ENCODE results near the gene STS. TPM values are rescaled to one million over a fixed set of nuclear protein-coding genes. Genes with fewer than 3 reads are reported as not detected.
A peak's percentile ranks its signal among the peaks of the same experiment; 100 is the strongest.

Gene STS
- polyA plus RNA-seq (2013, experiment 1 of 2) = 0.43 TPM
- polyA plus RNA-seq (2013, experiment 2 of 2) = 0.46 TPM

GRCh38 chrX:7147413-7147977 is at the start of gene STS:
TSS of gene STS (plus strand) at chrX:7147712. CDS start at chrX:7253200, 105,488 bp downstream.
- Histone ChIP-seq H3K9me3 (replicated peaks in 1 of 2; ENCODE audit: control insufficient read depth in 2 of 2, insufficient read depth in 1 of 2, low read depth in 1 of 2, low read length in 2 of 2) (no peaks in the 10 kb centered on the region), H2BK5ac (ENCODE audit: low read length) (no peak within 1 kb of the TSS), H3K36me3 (replicated peaks in 1 of 2; ENCODE audit: control insufficient read depth in 2 of 2, insufficient read depth in 2 of 2, low read length in 2 of 2) (no peaks in the 10 kb centered on the region), H2BK12ac (ENCODE audit: low read length) (no peak within 1 kb of the TSS), H2AK5ac (ENCODE audit: low read depth, low read length) (no peak within 1 kb of the TSS), H4K91ac (ENCODE audit: low read depth, low read length, poor library complexity) (no peak within 1 kb of the TSS), H3K27ac (replicated peaks; ENCODE audit: low read length) (peak within 1 kb of the TSS; percentile 86), H3K18ac (ENCODE audit: low read length) (peak within 1 kb of the TSS; percentile 94), H3K4ac (ENCODE audit: low read length) (no peak within 1 kb of the TSS), H3K27me3 (ENCODE audit: control insufficient read depth in 3 of 3, insufficient read depth in 3 of 3, low read depth in 1 of 3, low read length in 3 of 3) (no peaks in the 10 kb centered on the region), H2BK120ac (ENCODE audit: low read depth, low read length) (no peak within 1 kb of the TSS), H4K8ac (ENCODE audit: low read depth, low read length) (no peak within 1 kb of the TSS), H3K4me3 (ENCODE audit: low read length in 2 of 2) (peak within 1 kb of the TSS; percentile 75 to 96), H3K4me1 (ENCODE audit: control insufficient read depth in 2 of 2, insufficient read depth in 1 of 2, low read depth in 1 of 2, low read length in 2 of 2) (no peaks in the 10 kb centered on the region), H2BK15ac (ENCODE audit: low read length) (no peak within 1 kb of the TSS), H2AFZ (ENCODE audit: low read length) (peak within 1 kb of the TSS; percentile 96), H3K14ac (ENCODE audit: low read length) (no peak within 1 kb of the TSS), H3K4me2 (ENCODE audit: insufficient read depth, low read length, poor library complexity, severe bottlenecking) (peak within 1 kb of the TSS; percentile 57), H3K79me1 (ENCODE audit: low read depth, low read length) (peaks cover 6% of the 10 kb centered on the region), H3K23ac (ENCODE audit: low read depth, low read length, poor library complexity) (no peak within 1 kb of the TSS), H3K9ac (ENCODE audit: low read depth, low read length, poor library complexity) (peak within 1 kb of the TSS; percentile 81)
- peak; percentile 8 for DNase-seq (ENCODE audit: low spot score)
- WGBS, 2 donors (ENCODE audit: extremely low coverage in 2 of 2, insufficient read length in 2 of 2, insufficient replicate concordance in 1 of 2) = no CpG with 5 or more reads among the region's 61 CpGs

- no peak overlapping the region for H2AFZ ChIP-seq (ENCODE audit: low read length)
- H3K36me3 ChIP-seq (replicated peaks in 1 of 2; ENCODE audit: control insufficient read depth in 2 of 2, insufficient read depth in 2 of 2, low read length in 2 of 2) = peaks cover 1 to 17% of the 10 kb centered on the region in 2 donors
- no peak overlapping the region for H3K23ac ChIP-seq (ENCODE audit: low read depth, low read length, poor library complexity)
- no peak overlapping the region for H3K9ac ChIP-seq (ENCODE audit: low read depth, low read length, poor library complexity)
- no peak overlapping the region for H3K4me2 ChIP-seq (ENCODE audit: insufficient read depth, low read length, poor library complexity, severe bottlenecking)
- H3K79me1 ChIP-seq (ENCODE audit: low read depth, low read length) = no peaks in the 10 kb centered on the region
- no peak overlapping the region for H3K27ac ChIP-seq (replicated peaks; ENCODE audit: low read length)
- no peak overlapping the region for H2BK15ac ChIP-seq (ENCODE audit: low read length)
- peaks cover 0 to 6% of the 10 kb centered on the region in 2 donors for H3K9me3 ChIP-seq (replicated peaks in 1 of 2; ENCODE audit: control insufficient read depth in 2 of 2, insufficient read depth in 1 of 2, low read depth in 1 of 2, low read length in 2 of 2)
- H3K4me1 ChIP-seq (ENCODE audit: control insufficient read depth in 2 of 2, insufficient read depth in 1 of 2, low read depth in 1 of 2, low read length in 2 of 2) = no peaks in the 10 kb centered on the region
- DNase-seq (ENCODE audit: low spot score) = no peak
- no peak overlapping the region for H3K4me3 ChIP-seq (ENCODE audit: low read length in 2 of 2)
- no CpG with 5 or more reads among the region's 7 CpGs for WGBS, 2 donors (ENCODE audit: extremely low coverage in 2 of 2, insufficient read length in 2 of 2, insufficient replicate concordance in 1 of 2)
- H2BK5ac ChIP-seq (ENCODE audit: low read length) = no peak overlapping the region
- H3K27me3 ChIP-seq (ENCODE audit: control insufficient read depth in 3 of 3, insufficient read depth in 3 of 3, low read depth in 1 of 3, low read length in 3 of 3) = no peaks in the 10 kb centered on the region
- H3K18ac ChIP-seq (ENCODE audit: low read length) = no peak overlapping the region
- no peak overlapping the region for H2BK12ac ChIP-seq (ENCODE audit: low read length)
- H3K14ac ChIP-seq (ENCODE audit: low read length) = no peak overlapping the region
- H2AK5ac ChIP-seq (ENCODE audit: low read depth, low read length) = no peak overlapping the region
- no peak overlapping the region for H2BK120ac ChIP-seq (ENCODE audit: low read depth, low read length)
- H3K4ac ChIP-seq (ENCODE audit: low read length) = no peak overlapping the region
- no peak overlapping the region for H4K8ac ChIP-seq (ENCODE audit: low read depth, low read length)
- H4K91ac ChIP-seq (ENCODE audit: low read depth, low read length, poor library complexity) = no peak overlapping the region
These were observed 47.5 kb upstream of the STS start for GRCh38 chrX:7100022-7100421.

DNA sequence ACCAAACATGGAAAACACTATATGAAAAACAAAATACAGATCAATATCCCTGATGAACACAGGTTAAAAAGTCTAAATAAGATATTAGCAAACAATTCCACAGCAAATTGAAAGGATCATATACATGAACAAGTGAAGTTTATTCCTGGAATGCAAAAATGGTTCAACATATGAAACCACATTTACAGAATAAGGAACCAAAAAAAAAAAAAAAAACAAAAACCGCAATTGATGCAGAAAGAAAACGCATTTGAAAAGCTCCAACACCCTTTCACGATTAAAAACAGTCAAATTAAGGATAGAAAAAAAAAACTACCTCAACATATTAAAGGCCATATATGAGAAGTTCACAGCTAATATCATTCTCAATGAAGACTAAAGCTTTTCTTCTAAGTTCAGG is 45.4 kb upstream of the STS start:
- Histone ChIP-seq H2BK12ac (ENCODE audit: low read length) (no peak overlapping the region), H3K23ac (ENCODE audit: low read depth, low read length, poor library complexity) (no peak overlapping the region), H3K18ac (ENCODE audit: low read length) (no peak overlapping the region), H3K36me3 (replicated peaks in 1 of 2; ENCODE audit: control insufficient read depth in 2 of 2, insufficient read depth in 2 of 2, low read length in 2 of 2) (peaks cover 1 to 20% of the 10 kb centered on the region in 2 donors), H3K4ac (ENCODE audit: low read length) (no peak overlapping the region), H2BK15ac (ENCODE audit: low read length) (no peak overlapping the region), H2BK5ac (ENCODE audit: low read length) (no peak overlapping the region), H3K9me3 (replicated peaks in 1 of 2; ENCODE audit: control insufficient read depth in 2 of 2, insufficient read depth in 1 of 2, low read depth in 1 of 2, low read length in 2 of 2) (peaks cover 0 to 6% of the 10 kb centered on the region in 2 donors), H3K4me3 (ENCODE audit: low read length in 2 of 2) (no peak overlapping the region), H4K8ac (ENCODE audit: low read depth, low read length) (no peak overlapping the region), H2BK120ac (ENCODE audit: low read depth, low read length) (no peak overlapping the region), H3K79me1 (ENCODE audit: low read depth, low read length) (no peaks in the 10 kb centered on the region), H2AFZ (ENCODE audit: low read length) (no peak overlapping the region), H3K4me2 (ENCODE audit: insufficient read depth, low read length, poor library complexity, severe bottlenecking) (no peak overlapping the region), H3K27ac (replicated peaks; ENCODE audit: low read length) (no peak overlapping the region), H2AK5ac (ENCODE audit: low read depth, low read length) (no peak overlapping the region), H3K4me1 (ENCODE audit: control insufficient read depth in 2 of 2, insufficient read depth in 1 of 2, low read depth in 1 of 2, low read length in 2 of 2) (no peaks in the 10 kb centered on the region), H4K91ac (ENCODE audit: low read depth, low read length, poor library complexity) (no peak overlapping the region), H3K9ac (ENCODE audit: low read depth, low read length, poor library complexity) (no peak overlapping the region), H3K27me3 (ENCODE audit: control insufficient read depth in 3 of 3, insufficient read depth in 3 of 3, low read depth in 1 of 3, low read length in 3 of 3) (no peaks in the 10 kb centered on the region), H3K14ac (ENCODE audit: low read length) (no peak overlapping the region)
- no CpG with 5 or more reads among the region's 3 CpGs for WGBS, 2 donors (ENCODE audit: extremely low coverage in 2 of 2, insufficient read length in 2 of 2, insufficient replicate concordance in 1 of 2)
- no peak for DNase-seq (ENCODE audit: low spot score)

GRCh38 chrX:7106649-7107048 is 40.9 kb upstream of the STS start:
- Histone ChIP-seq H3K9me3 (replicated peaks in 1 of 2; ENCODE audit: control insufficient read depth in 2 of 2, insufficient read depth in 1 of 2, low read depth in 1 of 2, low read length in 2 of 2) (peaks cover 0 to 6% of the 10 kb centered on the region in 2 donors), H3K14ac (ENCODE audit: low read length) (no peak overlapping the region), H3K4me2 (ENCODE audit: insufficient read depth, low read length, poor library complexity, severe bottlenecking) (no peak overlapping the region), H3K23ac (ENCODE audit: low read depth, low read length, poor library complexity) (no peak overlapping the region), H3K18ac (ENCODE audit: low read length) (no peak overlapping the region), H3K9ac (ENCODE audit: low read depth, low read length, poor library complexity) (no peak overlapping the region), H3K27me3 (ENCODE audit: control insufficient read depth in 3 of 3, insufficient read depth in 3 of 3, low read depth in 1 of 3, low read length in 3 of 3) (no peaks in the 10 kb centered on the region), H2BK5ac (ENCODE audit: low read length) (no peak overlapping the region), H3K4ac (ENCODE audit: low read length) (no peak overlapping the region), H3K4me1 (ENCODE audit: control insufficient read depth in 2 of 2, insufficient read depth in 1 of 2, low read depth in 1 of 2, low read length in 2 of 2) (peaks cover 6 to 9% of the 10 kb centered on the region in 2 donors), H2AK5ac (ENCODE audit: low read depth, low read length) (no peak overlapping the region), H3K36me3 (replicated peaks in 1 of 2; ENCODE audit: control insufficient read depth in 2 of 2, insufficient read depth in 2 of 2, low read length in 2 of 2) (peaks cover 1 to 20% of the 10 kb centered on the region in 2 donors), H2BK120ac (ENCODE audit: low read depth, low read length) (no peak overlapping the region), H4K8ac (ENCODE audit: low read depth, low read length) (no peak overlapping the region), H2BK12ac (ENCODE audit: low read length) (no peak overlapping the region), H4K91ac (ENCODE audit: low read depth, low read length, poor library complexity) (no peak overlapping the region), H3K4me3 (ENCODE audit: low read length in 2 of 2) (no peak overlapping the region), H3K27ac (replicated peaks; ENCODE audit: low read length) (no peak overlapping the region), H2AFZ (ENCODE audit: low read length) (no peak overlapping the region), H2BK15ac (ENCODE audit: low read length) (no peak overlapping the region), H3K79me1 (ENCODE audit: low read depth, low read length) (no peaks in the 10 kb centered on the region)
- no peak for DNase-seq (ENCODE audit: low spot score)
- WGBS, 2 donors (ENCODE audit: extremely low coverage in 2 of 2, insufficient read length in 2 of 2, insufficient replicate concordance in 1 of 2) = no CpG with 5 or more reads among the region's 2 CpGs

Measured in neuronal stem cell (in vitro differentiated cells).